NCI-H2107 (cell line): ENCODE measurements around the gene HIGD2A.

ENCODE experiments used
- DNase-seq: peaks from one replicate; lab custom pipeline; 2025; lab: John Stamatoyannopoulos, UW

The HIGD2A gene

GRCh38 chr5:176415952-176416924 is 27.7 kb downstream of the HIGD2A start, which contains the start of gene CLTB:
Gene CLTB (minus strand): TSS chr5:176416539. CDS start chr5:176416363, 176 bp downstream.
- peak; percentile 50 for DNase-seq

GRCh38 chr5:176416965-176417364 is 28.4 kb downstream of the HIGD2A start:
- no peak for DNase-seq

GRCh38 chr5:176418251-176418650 is 29.7 kb downstream of the HIGD2A start:
- no peak for DNase-seq

GRCh38 chr5:176420086-176420485 is 31.5 kb downstream of the HIGD2A start:
- no peak for DNase-seq

GRCh38 chr5:176420972-176421544 is 32.5 kb downstream of the HIGD2A start:
- DNase-seq = no peak

- DNase-seq = no peak
Measured at GRCh38 chr5:176424181-176424580, 35.6 kb downstream of the HIGD2A start.

- DNase-seq = no peak
Measured at GRCh38 chr5:176425138-176425537, 36.6 kb downstream of the HIGD2A start.

- DNase-seq = no peak
Measured at GRCh38 chr5:176425791-176426190, 37.2 kb downstream of the HIGD2A start.

GRCh38 chr5:176426876-176427275 is 38.3 kb downstream of the HIGD2A start:
- DNase-seq = no peak

- DNase-seq = no peak
Measured at GRCh38 chr5:176427971-176428370, 39.4 kb downstream of the HIGD2A start.

- DNase-seq = no peak
Measured at GRCh38 chr5:176429972-176430371, 41.4 kb downstream of the HIGD2A start.

GRCh38 chr5:176432707-176433106 is 44.2 kb downstream of the HIGD2A start:
- DNase-seq = no peak

GRCh38 chr5:176436656-176437055 is 48.1 kb downstream of the HIGD2A start:
- DNase-seq = no peak

GRCh38 chr5:176438959-176439757 is 50.6 kb downstream of the HIGD2A start:
- no peak for DNase-seq
